Hepatocyte (in vitro differentiated cells): ENCODE data around the gene C1QTNF8. TPM values are rescaled to one million over a fixed set of nuclear protein-coding genes. Genes with fewer than 3 reads are reported as not detected.

Experiments
- DNase-seq: peaks from one replicate; pipeline ENCODE4 v3.0.0-alpha.2; 2016; ENCODE audit warnings: low spot score
- H2AFZ ChIP-seq: fragments of 200-600 bp; sonication (generic); 2 replicates; pipeline ENCODE4 v1.6.0; 2016; ENCODE audit warnings: antibody characterized with exemption, mild to moderate bottlenecking
- H3K27ac ChIP-seq: fragments of 200-600 bp; sonication (generic); 2 replicates; pipeline ENCODE4 v1.5.1; 2016; ENCODE audit warnings: mild to moderate bottlenecking
- H3K27me3 ChIP-seq: fragments of 200-600 bp; sonication (generic); 2 replicates; pipeline ENCODE4 v1.6.1; 2016
- H3K36me3 ChIP-seq: fragments of 200-600 bp; sonication (generic); replicated peaks from 2 replicates; pipeline ENCODE4 v1.5.1; 2016; ENCODE audit warnings: low read depth; ENCODE audit not compliant: insufficient read depth
- H3K4me1 ChIP-seq: fragments of 200-600 bp; sonication (generic); 2 replicates; pipeline ENCODE4 v1.5.1; 2016; ENCODE audit warnings: mild to moderate bottlenecking, moderate library complexity; ENCODE audit not compliant: insufficient read depth
- H3K4me2 ChIP-seq: fragments of 200-600 bp; sonication (generic); 2 replicates; pipeline ENCODE4 v1.6.0; 2016
- H3K4me3 ChIP-seq: fragments of 200-600 bp; sonication (generic); 2 replicates; pipeline ENCODE4 v1.5.1; 2016; ENCODE audit warnings: mild to moderate bottlenecking
- H3K79me2 ChIP-seq: fragments of 200-600 bp; sonication (generic); 2 replicates; pipeline ENCODE4 v1.6.0; 2017; ENCODE audit warnings: mild to moderate bottlenecking
- H3K9me2 ChIP-seq: fragments of 200-600 bp; sonication (generic); replicated peaks from 2 replicates; pipeline ENCODE4 v1.6.0; 2017; ENCODE audit warnings: mild to moderate bottlenecking; ENCODE audit not compliant: insufficient read depth
- H3K9me3 ChIP-seq: fragments of 200-600 bp; sonication (generic); 2 replicates; pipeline ENCODE4 v1.5.1; 2016; ENCODE audit warnings: low read depth, mild to moderate bottlenecking
- H4K20me1 ChIP-seq: fragments of 200-600 bp; sonication (generic); 2 replicates; pipeline ENCODE4 v1.6.0; 2016; ENCODE audit warnings: mild to moderate bottlenecking; ENCODE audit not compliant: insufficient read depth, poor library complexity, severe bottlenecking
- CTCF ChIP-seq: fragments of 200-600 bp; sonication (generic); IDR thresholded peaks from 2 replicates; pipeline ENCODE4 v1.5.1; 2016; ENCODE audit warnings: antibody characterized with exemption, mild to moderate bottlenecking; ENCODE audit not compliant: poor library complexity
- EZH2 ChIP-seq: fragments of 200-600 bp; sonication (generic); IDR thresholded peaks from 2 replicates; pipeline ENCODE4 v1.6.1; 2016; ENCODE audit warnings: antibody characterized with exemption, mild to moderate bottlenecking, borderline replicate concordance
- EZH2phosphoT487 ChIP-seq: fragments of 200-600 bp; sonication (generic); IDR thresholded peaks from one replicate; pipeline ENCODE4 v1.6.1; 2018; ENCODE audit warnings: antibody characterized with exemption, mild to moderate bottlenecking, low read depth, moderate library complexity; ENCODE audit not compliant: unreplicated experiment, severe bottlenecking
- WGBS: methylation state at CpG from one replicate; pipeline ENCODE4 v1.1.6; 2016; ENCODE audit warnings: low lambda C conversion rate; ENCODE audit errors: missing lambda C conversion rate; 5-methylcytosine and 5-hydroxymethylcytosine counted together
- polyA plus RNA-seq: library from polyadenylated mRNA; unstranded; fragments of >200 nt; fragmentation: Nextera tagmentation; extraction: Ambion mirVana; gene quantifications from 2 replicates; pipeline ENCODE4 v1.2.1, GENCODE V29; 2016
- total RNA-seq: library from RNA; depleted of rRNA; stranded (reverse); fragments of >200 nt; gene quantifications from 2 replicates; pipeline ENCODE4 v1.2.3, GENCODE V29; 2014

C1QTNF8 gene
- total and polyA plus RNA-seq, 2 experiments from 2014 or later: not detected

DNA sequence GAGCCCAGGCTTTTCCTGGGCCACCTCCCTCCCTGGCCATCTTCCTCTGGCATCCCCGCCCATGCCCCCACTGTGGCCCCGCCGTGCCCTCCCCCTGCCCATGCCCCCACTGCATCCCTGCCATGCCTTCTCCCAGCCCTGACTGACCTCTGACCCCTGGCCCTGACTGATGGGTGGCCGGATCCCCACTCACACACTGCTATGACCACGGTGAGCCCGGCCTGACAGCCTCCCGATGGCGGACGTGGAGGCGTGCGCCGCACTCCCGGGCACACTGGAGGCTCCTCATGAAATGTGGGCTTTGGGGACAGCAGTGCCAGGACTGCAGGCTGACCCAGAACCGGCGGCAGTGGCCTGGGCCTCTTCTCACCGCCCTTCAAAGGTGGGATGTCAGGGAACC is 10.6 kb upstream of the C1QTNF8 start:
- no peaks in the 10 kb centered on the region for H3K9me2 ChIP-seq
- H2AFZ ChIP-seq: no peak overlapping the region
- 88% methylated on average over 13 of the region's 16 CpGs for WGBS
- H3K27me3 ChIP-seq: no peaks in the 10 kb centered on the region
- no peak for DNase-seq
- H3K79me2 ChIP-seq: no peaks in the 10 kb centered on the region
- H3K36me3 ChIP-seq: no peaks in the 10 kb centered on the region
- H3K27ac ChIP-seq: no peak overlapping the region
- no peaks in the 10 kb centered on the region for H4K20me1 ChIP-seq
- H3K4me3 ChIP-seq: no peak overlapping the region
- no peak for TF ChIP-seq EZH2
- TF ChIP-seq CTCF: no peak
- TF ChIP-seq EZH2phosphoT487: no peak
- no peak overlapping the region for H3K4me2 ChIP-seq
- H3K9me3 ChIP-seq: no peaks in the 10 kb centered on the region
- peaks cover 7% of the 10 kb centered on the region for H3K4me1 ChIP-seq

DNA sequence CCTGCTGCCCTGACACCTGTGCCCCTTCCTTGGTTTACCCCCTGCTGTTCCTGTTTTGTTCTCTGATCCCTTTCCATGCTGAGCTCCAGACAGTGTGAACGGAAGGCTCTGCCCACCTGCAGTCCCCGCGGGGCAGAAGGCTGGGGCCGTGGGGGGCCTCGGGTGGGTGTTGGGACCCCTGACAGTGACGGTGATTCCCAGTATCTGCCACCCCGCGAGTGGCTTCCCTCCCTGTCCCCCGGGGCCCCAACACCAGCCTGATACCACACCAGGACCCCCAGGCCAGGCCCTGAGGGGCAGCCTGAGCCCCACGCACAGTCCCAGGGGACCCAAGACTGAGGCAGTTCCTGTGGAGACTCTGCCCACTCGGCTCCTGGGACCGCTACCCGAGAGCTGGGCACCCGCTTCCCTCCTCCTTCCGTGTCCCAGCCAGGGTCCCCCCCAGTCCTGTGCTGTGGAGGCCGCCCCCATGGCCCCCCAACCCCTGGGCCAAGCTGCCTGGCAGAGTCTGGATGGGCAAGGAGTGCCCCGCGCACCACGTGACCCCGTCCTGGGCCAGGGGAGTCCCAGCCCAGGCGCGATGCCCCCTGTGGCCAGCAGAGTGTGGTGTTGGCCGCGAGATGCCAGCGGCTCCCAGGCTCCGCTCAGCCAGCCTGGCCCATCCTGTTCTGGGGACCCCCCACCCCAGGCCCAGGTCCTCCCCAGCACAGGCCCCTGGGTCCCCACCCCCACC is 10.0 kb upstream of the C1QTNF8 start:
- H2AFZ ChIP-seq: no peak overlapping the region
- H3K4me2 ChIP-seq: no peak overlapping the region
- peak; percentile 91 for DNase-seq
- H3K27ac ChIP-seq: no peak overlapping the region
- H3K4me1 ChIP-seq: peaks cover 7% of the 10 kb centered on the region
- H3K36me3 ChIP-seq: no peaks in the 10 kb centered on the region
- peak; percentile 97 for TF ChIP-seq CTCF
- no peak for TF ChIP-seq EZH2phosphoT487
- no peaks in the 10 kb centered on the region for H3K9me2 ChIP-seq
- 51% methylated on average over 7 of the region's 26 CpGs for WGBS
- no peaks in the 10 kb centered on the region for H3K9me3 ChIP-seq
- H3K4me3 ChIP-seq: no peak overlapping the region
- no peaks in the 10 kb centered on the region for H4K20me1 ChIP-seq
- no peaks in the 10 kb centered on the region for H3K79me2 ChIP-seq
- H3K27me3 ChIP-seq: no peaks in the 10 kb centered on the region

- H3K4me2 ChIP-seq: peak overlapping the region; percentile 98
- DNase-seq: no peak
- no peak overlapping the region for H2AFZ ChIP-seq
- no peaks in the 10 kb centered on the region for H3K9me3 ChIP-seq
- H3K4me3 ChIP-seq: no peak overlapping the region
- 72% methylated on average over 11 of the region's 11 CpGs for WGBS
- H3K79me2 ChIP-seq: no peaks in the 10 kb centered on the region
- H3K27me3 ChIP-seq: no peaks in the 10 kb centered on the region
- H3K36me3 ChIP-seq: no peaks in the 10 kb centered on the region
- no peaks in the 10 kb centered on the region for H4K20me1 ChIP-seq
- H3K27ac ChIP-seq: no peak overlapping the region
- H3K4me1 ChIP-seq: peaks cover 7% of the 10 kb centered on the region
- TF ChIP-seq EZH2 (no peak), CTCF (no peak), EZH2phosphoT487 (no peak)
- no peaks in the 10 kb centered on the region for H3K9me2 ChIP-seq
Measured at GRCh38 chr16:1103636-1103980, 7.6 kb upstream of the C1QTNF8 start.
